Psoas muscle (tissue), 8 donors: ENCODE data around the gene PDHX. TPM values are rescaled to one million over a fixed set of nuclear protein-coding genes. Genes with fewer than 3 reads are reported as not detected.

ENCODE experiments used
- ATAC-seq, 4 donors: fragments of 200-7000 bp; cut with Tn5 transposase; one replicate each; pipeline ENCODE4 v1.9.1; 2020; ENCODE audit warnings: moderate library complexity in 3 of 4, mild to moderate bottlenecking in 2 of 4
- DNase-seq, 2 donors: peaks; one replicate each; pipeline ENCODE4 v3.0.0-alpha.2; 2020
- H3K27ac ChIP-seq: fragments of 200-600 bp; one replicate; pipeline ENCODE4 v1.8.0; 2022
- H3K27me3 ChIP-seq, 3 donors: fragments of 200-600 bp in 1 of 3; one replicate each; pipeline versions ENCODE4 v1.6.1 to v1.8.0; 2013 to 2022; ENCODE audit warnings: low read length in 2 of 3, mild to moderate bottlenecking in 2 of 3, moderate library complexity in 1 of 3; ENCODE audit not compliant: insufficient read depth in 3 of 3
- H3K36me3 ChIP-seq, 2 donors: fragments of 200-600 bp in 1 of 2; one replicate each; pipeline versions ENCODE4 v1.6.1 to v1.8.0; 2013 to 2022; ENCODE audit warnings: low read depth in 1 of 2, mild to moderate bottlenecking in 1 of 2, moderate library complexity in 1 of 2; ENCODE audit not compliant: insufficient read depth in 1 of 2
- H3K4me1 ChIP-seq: fragments of 200-600 bp; one replicate; pipeline ENCODE4 v1.8.0; 2022
- H3K4me3 ChIP-seq: fragments of 200-600 bp; one replicate; pipeline ENCODE4 v1.8.0; 2022; ENCODE audit warnings: mild to moderate bottlenecking
- H3K9me3 ChIP-seq: fragments of 200-600 bp; one replicate; pipeline ENCODE4 v1.8.0; 2022
- WGBS, 3 donors: extraction: QIAGEN DNeasy Blood & Tissue Kit; methylation state at CpG; one replicate each; pipeline versions ENCODE4 v1.1.6 to v1.1.7; 2013; 5-methylcytosine and 5-hydroxymethylcytosine counted together
- intact Hi-C, 2 donors: fragments of 100-400 bp; cut with DNase I; formaldehyde crosslinking; loops; one replicate each; pipeline versions ENCODE4 v1.11.0 to v1.14.2; 2022
- polyA plus RNA-seq, 3 donors: library from polyadenylated mRNA; stranded (reverse); fragments of 200-250 nt; gene quantifications; one replicate each; pipeline ENCODE4 v1.2.3, GENCODE V29; 2013
- total RNA-seq, 4 donors: library from RNA; stranded (reverse); fragmentation: NEBNext Ultra II Directional in 2 of 4; extraction: Animal tissue kit (Norgen Biotek cat#: 25700) in 2 of 4; gene quantifications; one replicate each; pipeline versions ENCODE4 v1.2.1 to v1.2.4, GENCODE V29; 2021 to 2023
- TF ChIP-seq, protein P1 (sequence below): fragments of 200-600 bp; IDR thresholded peaks from one replicate; pipeline ENCODE4 v1.8.0; 2022; ENCODE audit warnings: antibody characterized with exemption
- donor health status: healthy with polysubstance abuse.
- donor health status: DM: no; HTN: no; CAD: no; lungs with moderate emphysema.
- donor health status: Bipolar disorder and iron deficiency.
- donor health status: healthy.
- donor health status: DM: yes; HTN: yes; CAD: no.
- donor health status: DM: no; HTN: no; CAD: no.
- donor health status: DM: no; HTN: no; CAD: no.
- donor health status: DM: yes; HTN: yes; CAD: no.

PDHX gene
- total and polyA plus RNA-seq, 7 donors: 64.6 to 189 (median 101) TPM

DNA sequence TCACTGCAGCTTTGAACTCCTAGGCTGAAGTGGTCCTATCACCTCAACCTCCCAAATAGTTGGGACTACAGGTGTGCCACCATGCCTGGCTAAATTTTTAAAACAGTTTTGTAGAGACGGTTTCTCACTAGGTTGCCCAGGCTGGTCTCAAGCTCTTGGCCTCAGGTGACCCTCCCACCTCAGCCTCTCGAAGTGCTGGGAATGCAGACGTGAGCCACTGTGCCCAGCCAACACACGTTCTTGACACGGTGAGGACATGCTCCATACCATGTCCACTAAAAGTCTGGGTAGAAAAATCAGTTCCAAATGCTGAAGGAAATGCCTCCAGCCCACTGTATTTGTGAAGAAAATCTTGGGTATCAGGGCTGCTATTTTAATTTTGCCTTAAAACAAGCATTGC is 46.9 kb downstream of the PDHX start:
- Histone ChIP-seq H3K4me1 (peaks cover 5% of the 10 kb centered on the region), H3K9me3 (no peaks in the 10 kb centered on the region), H3K27ac (no peak overlapping the region), H3K36me3 (peaks cover 0 to 49% of the 10 kb centered on the region in 2 donors), H3K4me3 (no peak overlapping the region), H3K27me3 (no peaks in the 10 kb centered on the region)
- ATAC-seq (no peak), DNase-seq (no peak)
- intact Hi-C loops: no loop called here
- 64 to 74% (median 68%) methylated on average over 5 of the region's 5 CpGs for WGBS, 3 donors
- TF ChIP-seq, protein P1, sequence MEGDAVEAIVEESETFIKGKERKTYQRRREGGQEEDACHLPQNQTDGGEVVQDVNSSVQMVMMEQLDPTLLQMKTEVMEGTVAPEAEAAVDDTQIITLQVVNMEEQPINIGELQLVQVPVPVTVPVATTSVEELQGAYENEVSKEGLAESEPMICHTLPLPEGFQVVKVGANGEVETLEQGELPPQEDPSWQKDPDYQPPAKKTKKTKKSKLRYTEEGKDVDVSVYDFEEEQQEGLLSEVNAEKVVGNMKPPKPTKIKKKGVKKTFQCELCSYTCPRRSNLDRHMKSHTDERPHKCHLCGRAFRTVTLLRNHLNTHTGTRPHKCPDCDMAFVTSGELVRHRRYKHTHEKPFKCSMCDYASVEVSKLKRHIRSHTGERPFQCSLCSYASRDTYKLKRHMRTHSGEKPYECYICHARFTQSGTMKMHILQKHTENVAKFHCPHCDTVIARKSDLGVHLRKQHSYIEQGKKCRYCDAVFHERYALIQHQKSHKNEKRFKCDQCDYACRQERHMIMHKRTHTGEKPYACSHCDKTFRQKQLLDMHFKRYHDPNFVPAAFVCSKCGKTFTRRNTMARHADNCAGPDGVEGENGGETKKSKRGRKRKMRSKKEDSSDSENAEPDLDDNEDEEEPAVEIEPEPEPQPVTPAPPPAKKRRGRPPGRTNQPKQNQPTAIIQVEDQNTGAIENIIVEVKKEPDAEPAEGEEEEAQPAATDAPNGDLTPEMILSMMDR: no peak

DNA sequence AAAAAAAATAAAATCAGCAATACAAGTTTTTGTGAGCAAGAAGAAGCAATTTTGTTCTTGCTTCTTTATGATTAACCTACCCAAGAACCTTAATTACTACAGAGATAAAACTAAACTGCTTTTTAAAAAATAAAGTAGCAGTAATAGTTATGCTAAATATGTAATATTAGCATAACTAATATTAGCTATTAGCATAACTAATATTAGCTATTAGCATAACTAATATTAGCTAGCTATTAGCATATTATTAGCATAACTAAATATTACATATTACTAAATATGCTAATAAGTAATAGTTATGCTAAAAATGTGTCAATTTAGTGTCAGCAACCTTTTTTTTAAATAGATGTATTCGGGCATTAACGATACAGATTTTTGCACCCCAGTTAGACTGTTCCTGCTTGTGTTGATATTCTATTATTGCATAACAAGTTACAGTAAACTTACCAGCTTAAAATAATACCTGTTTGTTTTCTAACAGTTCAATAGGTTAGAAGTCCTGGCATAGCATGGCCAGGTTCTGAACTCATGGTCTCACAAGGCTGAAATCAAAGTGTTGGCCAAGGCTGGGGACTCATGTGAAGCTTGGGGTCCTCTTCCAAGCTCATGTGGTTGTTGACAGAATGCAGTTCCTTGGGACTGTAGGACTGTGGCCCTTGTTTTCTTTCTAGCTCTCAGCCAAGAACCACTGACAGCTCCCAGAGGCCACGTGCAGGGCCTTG is 48.4 kb downstream of the PDHX start:
- peaks cover 1% of the 10 kb centered on the region for H3K4me1 ChIP-seq
- no peaks in the 10 kb centered on the region for H3K9me3 ChIP-seq
- 63 to 81% (median 66%) methylated on average over 3 of the region's 3 CpGs for WGBS, 3 donors
- no peak for DNase-seq
- H3K4me3 ChIP-seq: no peak overlapping the region
- intact Hi-C loops: no loop called here
- peaks cover 2 to 56% of the 10 kb centered on the region in 2 donors for H3K36me3 ChIP-seq
- TF ChIP-seq, protein P1: no peak
- no peak overlapping the region for H3K27ac ChIP-seq
- no peaks in the 10 kb centered on the region for H3K27me3 ChIP-seq
- ATAC-seq: no peak

DNA sequence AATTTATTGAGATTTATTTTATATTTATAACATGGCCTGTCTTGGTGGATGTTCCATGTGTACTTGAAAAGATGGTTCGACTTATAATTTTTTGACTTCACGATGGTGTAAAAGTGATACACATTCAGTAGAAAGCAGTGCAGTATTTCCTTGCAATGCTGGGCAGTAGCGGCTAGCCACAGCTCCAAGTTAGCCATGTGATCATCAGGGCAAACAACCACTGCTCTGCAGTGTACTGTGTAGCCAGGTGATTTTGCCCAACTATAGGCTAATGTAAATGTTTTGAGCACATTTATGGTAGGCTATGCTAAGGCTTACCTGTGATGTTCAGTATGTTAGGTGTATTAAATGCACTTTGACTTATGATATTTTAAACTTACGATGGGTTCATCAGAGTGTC is 52.4 kb downstream of the PDHX start:
- peaks cover 2 to 73% of the 10 kb centered on the region in 2 donors for H3K36me3 ChIP-seq
- H3K27me3 ChIP-seq: no peaks in the 10 kb centered on the region
- H3K4me1 ChIP-seq: no peaks in the 10 kb centered on the region
- TF ChIP-seq, protein P1: no peak
- 93 to 98% (median 95%) methylated on average over 4 of the region's 4 CpGs for WGBS, 3 donors
- no peaks in the 10 kb centered on the region for H3K9me3 ChIP-seq
- intact Hi-C loops: no loop called here
- DNase-seq (no peak), ATAC-seq (no peak)
- no peak overlapping the region for H3K27ac ChIP-seq
- H3K4me3 ChIP-seq: no peak overlapping the region

DNA sequence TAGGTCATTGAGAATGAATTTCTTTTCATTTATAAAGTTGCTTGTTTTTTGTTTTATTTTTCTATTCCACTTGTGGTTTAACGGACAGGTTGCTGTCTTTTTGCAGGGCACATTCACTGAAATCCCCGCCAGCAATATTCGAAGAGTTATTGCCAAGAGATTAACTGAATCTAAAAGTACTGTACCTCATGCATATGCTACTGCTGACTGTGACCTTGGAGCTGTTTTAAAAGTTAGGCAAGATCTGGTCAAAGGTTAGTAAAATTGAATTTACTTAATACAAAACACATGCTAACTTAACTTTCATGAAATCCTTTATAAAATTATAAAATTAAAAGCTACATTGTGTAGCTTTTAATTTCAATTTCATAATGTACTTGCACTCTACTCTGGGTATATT is 53.6 kb downstream of the PDHX start:
- Histone ChIP-seq H3K4me3 (no peak overlapping the region), H3K36me3 (peaks cover 4 to 77% of the 10 kb centered on the region in 2 donors), H3K27me3 (no peaks in the 10 kb centered on the region), H3K27ac (no peak overlapping the region), H3K4me1 (no peaks in the 10 kb centered on the region), H3K9me3 (no peaks in the 10 kb centered on the region)
- DNase-seq (no peak), ATAC-seq (no peak)
- WGBS, 3 donors: 27 to 54% (median 28%) methylated on average over 3 of the region's 3 CpGs
- TF ChIP-seq, protein P1: no peak
- intact Hi-C loops: no loop called here

DNA sequence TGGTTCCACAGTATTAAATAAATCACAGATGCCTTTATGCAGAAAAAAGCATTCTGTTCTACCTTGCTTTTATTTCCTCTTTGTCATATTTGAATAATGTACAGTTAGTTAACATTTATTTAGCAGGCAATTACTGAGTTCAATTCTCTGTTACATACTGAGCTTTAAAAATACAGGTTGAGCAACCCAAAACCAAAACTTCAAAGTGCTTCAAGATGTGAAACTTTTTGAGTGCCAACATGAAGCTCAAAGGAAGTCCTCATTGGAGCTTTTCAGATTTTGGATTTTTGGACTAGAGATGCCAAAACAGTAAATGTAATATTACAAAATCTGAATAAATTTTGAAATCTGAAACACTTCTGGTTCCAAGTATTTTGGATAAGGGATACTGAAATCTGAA is 54.1 kb downstream of the PDHX start:
- Histone ChIP-seq H3K36me3 (peaks cover 4 to 77% of the 10 kb centered on the region in 2 donors), H3K27me3 (no peaks in the 10 kb centered on the region), H3K27ac (no peak overlapping the region), H3K4me3 (no peak overlapping the region), H3K9me3 (no peaks in the 10 kb centered on the region), H3K4me1 (no peaks in the 10 kb centered on the region)
- TF ChIP-seq, protein P1: no peak
- DNase-seq: no peak
- intact Hi-C loops: no loop called here
- ATAC-seq: no peak
